Activated CD4-positive, alpha-beta T cell treated with anti-CD3 and anti-CD28 coated beads, Interleukin-2, Interleukin-4, amounts not matched to agents 100 ng/mL and 50 ng/mL, durations not matched to agents 16 hours and 8 hours (primary cell): ENCODE data around the gene ZNF213.
"Not testable (repeated sequence)": the region's sequence is repeated elsewhere in the genome, so short reads cannot be mapped to it uniquely, and the experiment has no call there.

Experiments used
- DNase-seq: peaks from one replicate; pipeline ENCODE4 v3.0.0-alpha.2; 2020; ENCODE audit warnings: low spot score

The ZNF213 gene

GRCh38 chr16:3129137-3130131, 5.4 kb upstream of the ZNF213 start:
- DNase-seq: peak; percentile 93

GRCh38 chr16:3131755-3132377, 3.0 kb upstream of the ZNF213 start:
- DNase-seq: peak; percentile 43

- no peak for DNase-seq
Observed at GRCh38 chr16:3133844-3134243, 985 bp upstream of the ZNF213 start.

- no peak for DNase-seq
Observed at GRCh38 chr16:3135126-3135715, 392 bp downstream of the ZNF213 start.

- no peak for DNase-seq
Observed at GRCh38 chr16:3137267-3137666, 2.4 kb downstream of the ZNF213 start.

GRCh38 chr16:3138342-3138741, 3.5 kb downstream of the ZNF213 start:
- DNase-seq: no peak

- no peak for DNase-seq
Observed at GRCh38 chr16:3138823-3139426, 4.1 kb downstream of the ZNF213 start.

GRCh38 chr16:3139561-3139960, 4.7 kb downstream of the ZNF213 start:
- not testable (repeated sequence) for DNase-seq

- no peak for DNase-seq
Observed at GRCh38 chr16:3140603-3141427, 6.0 kb downstream of the ZNF213 start.

- DNase-seq: no peak
Observed at GRCh38 chr16:3141781-3142311, 7.0 kb downstream of the ZNF213 start.

GRCh38 chr16:3142327-3142726, 7.5 kb downstream of the ZNF213 start:
- DNase-seq: no peak

- no peak for DNase-seq
Observed at GRCh38 chr16:3142770-3143169, 7.9 kb downstream of the ZNF213 start.

- no peak for DNase-seq
Observed at GRCh38 chr16:3143189-3143588, 8.4 kb downstream of the ZNF213 start.

- no peak for DNase-seq
Observed at GRCh38 chr16:3143598-3144320, 8.9 kb downstream of the ZNF213 start.

GRCh38 chr16:3144321-3144983, 9.6 kb downstream of the ZNF213 start:
- no peak for DNase-seq

- no peak for DNase-seq
Observed at GRCh38 chr16:3145151-3145550, 10.3 kb downstream of the ZNF213 start.

- DNase-seq: no peak
Observed at GRCh38 chr16:3145660-3146059, 10.8 kb downstream of the ZNF213 start.

GRCh38 chr16:3147046-3147756, 12.4 kb downstream of the ZNF213 start:
- no peak for DNase-seq

GRCh38 chr16:3147757-3148104, 12.9 kb downstream of the ZNF213 start:
- no peak for DNase-seq
